SK-N-MC (cell line): ENCODE results near the gene BICD2.

Source experiments
- EZH2 ChIP-seq: fragments of 200-600 bp; sonication (generic); IDR thresholded peaks from one replicate; pipeline ENCODE4 v1.6.1; 2017; ENCODE audit warnings: antibody characterized with exemption
- FOXP2 ChIP-seq: optimal IDR thresholded peaks from 2 replicates; pipeline ENCODE3; 2011; ENCODE audit warnings: mild to moderate bottlenecking, moderate library complexity; ENCODE audit not compliant: insufficient read depth; ENCODE audit errors: extremely low read length, control extremely low read depth
- POLR2AphosphoS5 ChIP-seq: IDR thresholded peaks from 2 replicates; pipeline ENCODE4 v1.6.1; 2012; ENCODE audit warnings: mild to moderate bottlenecking, low read depth, low read length, borderline replicate concordance

GRCh38 chr9:92763721-92764380 is 782 bp downstream of the BICD2 start:
- TF ChIP-seq EZH2: no peak
- TF ChIP-seq POLR2AphosphoS5: no peak
- no peak for TF ChIP-seq FOXP2
